Psoas muscle (tissue), 8 donors: ENCODE measurements around the gene RIMBP2. TPM values are rescaled to one million over a fixed set of nuclear protein-coding genes. Genes with fewer than 3 reads are reported as not detected.

Experiments
- ATAC-seq, 4 donors: fragments of 200-7000 bp; cut with Tn5 transposase; one replicate each; pipeline ENCODE4 v1.9.1; 2020; ENCODE audit warnings: moderate library complexity in 3 of 4, mild to moderate bottlenecking in 2 of 4
- DNase-seq, 2 donors: peaks; one replicate each; pipeline ENCODE4 v3.0.0-alpha.2; 2020
- H3K27ac ChIP-seq: fragments of 200-600 bp; one replicate; pipeline ENCODE4 v1.8.0; 2022
- H3K27me3 ChIP-seq, 3 donors: fragments of 200-600 bp in 1 of 3; one replicate each; pipeline versions ENCODE4 v1.6.1 to v1.8.0; 2013 to 2022; ENCODE audit warnings: low read length in 2 of 3, mild to moderate bottlenecking in 2 of 3, moderate library complexity in 1 of 3; ENCODE audit not compliant: insufficient read depth in 3 of 3
- H3K36me3 ChIP-seq, 2 donors: fragments of 200-600 bp in 1 of 2; one replicate each; pipeline versions ENCODE4 v1.6.1 to v1.8.0; 2013 to 2022; ENCODE audit warnings: low read depth in 1 of 2, mild to moderate bottlenecking in 1 of 2, moderate library complexity in 1 of 2; ENCODE audit not compliant: insufficient read depth in 1 of 2
- H3K4me1 ChIP-seq: fragments of 200-600 bp; one replicate; pipeline ENCODE4 v1.8.0; 2022
- H3K4me3 ChIP-seq: fragments of 200-600 bp; one replicate; pipeline ENCODE4 v1.8.0; 2022; ENCODE audit warnings: mild to moderate bottlenecking
- H3K9me3 ChIP-seq: fragments of 200-600 bp; one replicate; pipeline ENCODE4 v1.8.0; 2022
- CTCF ChIP-seq: fragments of 200-600 bp; IDR thresholded peaks from one replicate; pipeline ENCODE4 v1.8.0; 2022; ENCODE audit warnings: antibody characterized with exemption
- WGBS, 3 donors: extraction: QIAGEN DNeasy Blood & Tissue Kit; methylation state at CpG; one replicate each; pipeline versions ENCODE4 v1.1.6 to v1.1.7; 2013; 5-methylcytosine and 5-hydroxymethylcytosine counted together
- intact Hi-C, 2 donors: fragments of 100-400 bp; cut with DNase I; formaldehyde crosslinking; loops; one replicate each; pipeline versions ENCODE4 v1.11.0 to v1.14.2; 2022
- polyA plus RNA-seq, 3 donors: library from polyadenylated mRNA; stranded (reverse); fragments of 200-250 nt; gene quantifications; one replicate each; pipeline ENCODE4 v1.2.3, GENCODE V29; 2013
- total RNA-seq, 4 donors: library from RNA; stranded (reverse); fragmentation: NEBNext Ultra II Directional in 2 of 4; extraction: Animal tissue kit (Norgen Biotek cat#: 25700) in 2 of 4; gene quantifications; one replicate each; pipeline versions ENCODE4 v1.2.1 to v1.2.4, GENCODE V29; 2021 to 2023
- donor health status: healthy with polysubstance abuse.
- donor health status: DM: no; HTN: no; CAD: no; lungs with moderate emphysema.
- donor health status: Bipolar disorder and iron deficiency.
- donor health status: healthy.
- donor health status: DM: yes; HTN: yes; CAD: no.
- donor health status: DM: no; HTN: no; CAD: no.
- donor health status: DM: no; HTN: no; CAD: no.
- donor health status: DM: yes; HTN: yes; CAD: no.

RIMBP2 gene
- total and polyA plus RNA-seq, 7 donors, result 0.05 to 1.2 (median 0.21) TPM

- intact Hi-C loops, result no loop called here
- no peaks in the 10 kb centered on the region for H3K36me3 ChIP-seq
- no peak overlapping the region for H3K4me3 ChIP-seq
- TF ChIP-seq CTCF, result no peak
- no peaks in the 10 kb centered on the region for H3K27me3 ChIP-seq
- DNase-seq (no peak), ATAC-seq (no peak)
- no peak overlapping the region for H3K27ac ChIP-seq
- 71 to 78% (median 77%) methylated on average over 8 of the region's 8 CpGs for WGBS, 3 donors
- no peaks in the 10 kb centered on the region for H3K9me3 ChIP-seq
- no peaks in the 10 kb centered on the region for H3K4me1 ChIP-seq
Measured at GRCh38 chr12:130501821-130502220, 214.3 kb downstream of the RIMBP2 start.

- TF ChIP-seq CTCF, result no peak
- H3K9me3 ChIP-seq, result no peaks in the 10 kb centered on the region
- H3K4me3 ChIP-seq, result no peak overlapping the region
- no peak for ATAC-seq
- H3K4me1 ChIP-seq, result no peaks in the 10 kb centered on the region
- no peaks in the 10 kb centered on the region for H3K27me3 ChIP-seq
- 76 to 78% (median 77%) methylated on average over 16 of the region's 16 CpGs for WGBS, 3 donors
- H3K36me3 ChIP-seq, result no peaks in the 10 kb centered on the region
- no peak overlapping the region for H3K27ac ChIP-seq
- DNase-seq, result no peak
- intact Hi-C loops, result no loop called here
Measured at GRCh38 chr12:130500835-130501330, 215.2 kb downstream of the RIMBP2 start.

- intact Hi-C loops, result no loop called here
- Histone ChIP-seq H3K4me3 (no peak overlapping the region), H3K9me3 (no peaks in the 10 kb centered on the region), H3K4me1 (no peaks in the 10 kb centered on the region), H3K27me3 (no peaks in the 10 kb centered on the region), H3K27ac (no peak overlapping the region), H3K36me3 (no peaks in the 10 kb centered on the region)
- no peak for DNase-seq
- no peak for TF ChIP-seq CTCF
- WGBS, 3 donors, result 67 to 78% (median 74%) methylated on average over 4 of the region's 4 CpGs
- no peak for ATAC-seq
Measured at GRCh38 chr12:130499474-130499873, 216.6 kb downstream of the RIMBP2 start.

GRCh38 chr12:130498589-130499385 is 217.3 kb downstream of the RIMBP2 start:
- no peak for ATAC-seq
- TF ChIP-seq CTCF, result no peak
- intact Hi-C loops, result no loop called here

More at GRCh38 chr12:130498589-130499385, 217.3 kb downstream of the RIMBP2 start:
- H3K4me1 ChIP-seq, result no peaks in the 10 kb centered on the region
- no peaks in the 10 kb centered on the region for H3K9me3 ChIP-seq
- WGBS, 3 donors, result 66 to 77% (median 66%) methylated on average over 7 of the region's 7 CpGs
- no peak overlapping the region for H3K27ac ChIP-seq
- H3K27me3 ChIP-seq, result no peaks in the 10 kb centered on the region
- DNase-seq, result no peak
- no peak overlapping the region for H3K4me3 ChIP-seq
- no peaks in the 10 kb centered on the region for H3K36me3 ChIP-seq
